Measurements from ENCODE around the gene C1GALT1. TPM values are rescaled to one million over a fixed set of nuclear protein-coding genes. Genes with fewer than 3 reads are reported as not detected.
A peak's percentile ranks its signal among the peaks of the same experiment; 100 is the strongest.
"Not testable (repeated sequence)": the region's sequence is repeated elsewhere in the genome, so short reads cannot be mapped to it uniquely, and the experiment has no call there.

The C1GALT1 gene
- total and polyA plus RNA-seq, 9 donors: 3.2 to 25.8 (median 12.6) TPM

DNA sequence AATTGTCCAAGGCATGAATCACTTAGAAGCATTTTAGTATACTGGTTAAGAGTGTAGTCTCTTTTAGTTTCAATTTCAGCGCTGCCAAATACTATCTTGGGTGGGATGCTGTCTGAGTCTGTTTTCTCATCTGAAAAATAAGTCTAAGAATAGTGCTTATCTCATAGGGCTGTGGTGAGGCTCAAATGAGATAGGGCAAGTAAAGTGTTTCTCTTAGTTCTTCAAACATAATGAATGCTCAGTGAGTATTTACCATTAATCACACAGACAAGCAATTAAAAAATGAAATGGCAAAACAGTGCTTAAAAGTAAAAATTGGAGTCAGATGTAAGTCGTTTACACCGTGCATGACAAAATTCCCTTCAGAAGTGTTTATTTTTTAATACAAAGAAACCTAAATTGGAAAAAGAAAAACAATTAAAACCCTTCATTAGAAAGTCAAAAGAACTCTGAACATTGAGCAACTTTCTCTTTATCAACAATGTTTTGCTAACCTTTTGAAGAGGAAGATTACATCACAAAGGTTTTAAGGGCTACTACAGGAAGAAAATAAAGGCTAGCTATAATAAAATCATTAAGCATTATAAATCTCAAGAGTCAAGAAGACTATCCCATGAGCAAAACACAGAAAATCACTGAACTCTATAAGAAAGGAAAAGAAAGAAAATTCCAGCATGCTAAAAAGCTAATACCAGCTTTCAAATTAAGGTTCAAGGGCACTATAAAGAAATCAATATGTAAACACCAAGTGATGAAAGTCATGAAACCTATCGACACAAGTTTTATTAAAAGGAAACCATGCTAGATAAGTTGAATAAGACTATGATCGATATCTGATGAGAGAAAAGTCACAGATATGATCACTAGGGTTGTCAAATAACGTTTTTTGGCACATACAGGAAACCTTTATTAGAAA, 45.6 kb upstream of the C1GALT1 start:
- Histone ChIP-seq H3K4me1 (ENCODE audit: insufficient read depth) (peaks cover 2% of the 10 kb centered on the region), H3K27ac (no peak overlapping the region), H3K4me3 (peak overlapping the region; percentile 16), H3K9me3 (no peaks in the 10 kb centered on the region), H3K27me3 (no peaks in the 10 kb centered on the region), H3K36me3 (no peaks in the 10 kb centered on the region)
- intact Hi-C loops (cut with DNase I): no loop called here
- no peak for DNase-seq
- WGBS, 3 donors: 27 to 33% (median 27%) methylated on average over 6 of the region's 6 CpGs
- TF ChIP-seq, protein P1, sequence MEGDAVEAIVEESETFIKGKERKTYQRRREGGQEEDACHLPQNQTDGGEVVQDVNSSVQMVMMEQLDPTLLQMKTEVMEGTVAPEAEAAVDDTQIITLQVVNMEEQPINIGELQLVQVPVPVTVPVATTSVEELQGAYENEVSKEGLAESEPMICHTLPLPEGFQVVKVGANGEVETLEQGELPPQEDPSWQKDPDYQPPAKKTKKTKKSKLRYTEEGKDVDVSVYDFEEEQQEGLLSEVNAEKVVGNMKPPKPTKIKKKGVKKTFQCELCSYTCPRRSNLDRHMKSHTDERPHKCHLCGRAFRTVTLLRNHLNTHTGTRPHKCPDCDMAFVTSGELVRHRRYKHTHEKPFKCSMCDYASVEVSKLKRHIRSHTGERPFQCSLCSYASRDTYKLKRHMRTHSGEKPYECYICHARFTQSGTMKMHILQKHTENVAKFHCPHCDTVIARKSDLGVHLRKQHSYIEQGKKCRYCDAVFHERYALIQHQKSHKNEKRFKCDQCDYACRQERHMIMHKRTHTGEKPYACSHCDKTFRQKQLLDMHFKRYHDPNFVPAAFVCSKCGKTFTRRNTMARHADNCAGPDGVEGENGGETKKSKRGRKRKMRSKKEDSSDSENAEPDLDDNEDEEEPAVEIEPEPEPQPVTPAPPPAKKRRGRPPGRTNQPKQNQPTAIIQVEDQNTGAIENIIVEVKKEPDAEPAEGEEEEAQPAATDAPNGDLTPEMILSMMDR (IDR thresholded peaks at IDR 0.05): no peak
- TF ChIP-seq EP300 (IDR thresholded peaks at IDR 0.05) (no peak), POLR2A (IDR thresholded peaks at IDR 0.05) (no peak)

DNA sequence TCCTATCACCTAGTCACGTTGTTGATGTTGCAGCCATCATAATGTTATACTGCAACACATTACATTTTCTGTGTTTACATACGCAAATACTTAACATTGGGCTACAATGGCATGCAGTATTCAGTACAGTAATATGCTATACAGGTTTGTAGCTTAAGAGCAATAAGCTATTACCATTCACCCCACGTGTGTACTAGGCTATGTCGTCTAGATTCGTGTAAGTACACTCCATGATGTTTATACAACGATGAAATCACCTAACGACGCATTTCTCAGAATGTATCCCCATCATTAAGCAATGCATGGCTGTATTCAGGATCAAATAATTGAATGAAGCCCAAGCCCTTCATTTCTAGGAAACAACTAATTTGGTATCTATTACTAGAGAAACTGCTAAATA, 43.4 kb upstream of the C1GALT1 start:
- Histone ChIP-seq H3K9me3 (no peaks in the 10 kb centered on the region), H3K27me3 (no peaks in the 10 kb centered on the region), H3K27ac (no peak overlapping the region), H3K4me1 (ENCODE audit: insufficient read depth) (peaks cover 2% of the 10 kb centered on the region), H3K4me3 (no peak overlapping the region), H3K36me3 (no peaks in the 10 kb centered on the region)
- no peak for TF ChIP-seq EP300 (IDR thresholded peaks at IDR 0.05)
- 88 to 93% (median 89%) methylated on average over 8 of the region's 8 CpGs for WGBS, 3 donors
- intact Hi-C loops (cut with DNase I): no loop called here
- no peak for DNase-seq

DNA sequence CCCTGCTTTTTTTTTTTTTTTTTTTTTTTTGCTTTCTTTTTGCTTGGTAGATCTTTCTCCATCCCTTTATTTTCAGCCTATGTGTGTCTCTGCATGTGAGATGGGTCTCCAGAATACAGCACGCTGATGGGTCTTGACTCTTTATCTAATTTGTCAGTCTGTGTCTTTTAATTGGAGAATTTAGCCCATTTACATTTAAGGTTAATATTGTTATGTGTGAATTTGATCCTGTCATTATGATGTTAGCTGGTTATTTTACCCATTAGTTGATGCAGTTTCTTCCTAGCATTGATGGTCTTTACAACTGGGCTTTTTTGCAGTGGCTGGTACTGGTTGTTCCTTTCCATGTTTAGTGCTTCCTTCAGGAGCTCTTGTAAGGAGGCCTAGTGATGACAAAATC, 38.9 kb upstream of the C1GALT1 start:
- H3K27me3 ChIP-seq, DNase-seq: not testable (repeated sequence)
- WGBS, 3 donors: 86 to 88% (median 87%) methylated on average over 1 of the region's 1 CpG

DNA sequence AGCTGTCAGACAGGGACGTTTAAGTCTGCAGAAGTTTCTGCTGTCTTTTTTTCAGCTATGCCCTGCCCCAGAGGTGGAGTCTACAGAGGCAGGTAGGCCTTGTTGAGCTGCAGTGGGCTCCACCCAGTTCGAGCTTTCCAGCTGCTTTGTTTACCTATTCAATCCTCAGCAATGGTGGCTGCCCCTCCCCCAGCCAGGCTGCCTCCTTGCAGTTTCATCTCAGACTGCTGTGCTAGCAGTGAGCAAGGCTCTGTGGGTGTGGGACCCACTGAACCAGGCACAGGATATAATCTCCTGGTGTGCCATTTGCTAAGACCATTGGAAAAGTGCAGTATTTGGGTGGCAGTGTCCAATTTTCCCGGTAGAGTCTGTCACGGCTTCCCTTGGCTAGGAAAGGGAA, 37.2 kb upstream of the C1GALT1 start:
- intact Hi-C loops (cut with DNase I); DNase-seq; H3K27ac ChIP-seq; H3K4me1 ChIP-seq (ENCODE audit: insufficient read depth); H3K4me3 ChIP-seq; H3K27me3 ChIP-seq; H3K36me3 ChIP-seq; H3K9me3 ChIP-seq: not testable (repeated sequence)
- WGBS, 3 donors: 80 to 85% (median 82%) methylated on average over 4 of the region's 4 CpGs

More for the DNA sequence above, 38.9 kb upstream of the C1GALT1 start:
- H3K9me3 ChIP-seq; H3K4me3 ChIP-seq; H3K36me3 ChIP-seq; intact Hi-C loops (cut with DNase I); H3K27ac ChIP-seq; H3K4me1 ChIP-seq (ENCODE audit: insufficient read depth): not testable (repeated sequence)

DNA sequence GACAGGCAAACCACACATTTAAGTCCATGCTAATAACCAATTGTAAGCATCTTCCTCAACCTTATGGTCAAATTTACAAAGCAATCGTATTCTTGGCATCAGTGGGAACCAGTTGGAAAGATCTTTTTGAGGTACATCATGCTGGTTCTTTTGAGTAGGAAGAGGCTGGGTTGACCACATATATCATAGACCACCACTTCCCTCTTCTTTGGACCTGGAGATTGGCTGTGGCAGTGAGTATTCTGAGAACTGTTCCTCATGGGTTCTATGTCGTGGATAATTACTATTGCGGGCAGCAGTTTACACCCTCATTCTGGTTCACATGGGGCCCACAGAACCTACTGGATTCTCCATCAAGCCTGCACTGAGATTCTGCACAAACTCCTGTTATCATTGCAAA, 35.5 kb upstream of the C1GALT1 start:
- intact Hi-C loops (cut with DNase I): no loop called here
- 60 to 83% (median 60%) methylated on average over 3 of the region's 3 CpGs for WGBS, 3 donors
- Histone ChIP-seq H3K4me1 (ENCODE audit: insufficient read depth) (no peaks in the 10 kb centered on the region), H3K27me3 (no peaks in the 10 kb centered on the region), H3K9me3 (no peaks in the 10 kb centered on the region), H3K27ac (no peak overlapping the region), H3K4me3 (no peak overlapping the region), H3K36me3 (no peaks in the 10 kb centered on the region)
- no peak for TF ChIP-seq EP300 (IDR thresholded peaks at IDR 0.05)
- TF ChIP-seq, protein P1 (IDR thresholded peaks at IDR 0.05): no peak
- TF ChIP-seq POLR2A (IDR thresholded peaks at IDR 0.05): no peak
- no peak for DNase-seq

DNA sequence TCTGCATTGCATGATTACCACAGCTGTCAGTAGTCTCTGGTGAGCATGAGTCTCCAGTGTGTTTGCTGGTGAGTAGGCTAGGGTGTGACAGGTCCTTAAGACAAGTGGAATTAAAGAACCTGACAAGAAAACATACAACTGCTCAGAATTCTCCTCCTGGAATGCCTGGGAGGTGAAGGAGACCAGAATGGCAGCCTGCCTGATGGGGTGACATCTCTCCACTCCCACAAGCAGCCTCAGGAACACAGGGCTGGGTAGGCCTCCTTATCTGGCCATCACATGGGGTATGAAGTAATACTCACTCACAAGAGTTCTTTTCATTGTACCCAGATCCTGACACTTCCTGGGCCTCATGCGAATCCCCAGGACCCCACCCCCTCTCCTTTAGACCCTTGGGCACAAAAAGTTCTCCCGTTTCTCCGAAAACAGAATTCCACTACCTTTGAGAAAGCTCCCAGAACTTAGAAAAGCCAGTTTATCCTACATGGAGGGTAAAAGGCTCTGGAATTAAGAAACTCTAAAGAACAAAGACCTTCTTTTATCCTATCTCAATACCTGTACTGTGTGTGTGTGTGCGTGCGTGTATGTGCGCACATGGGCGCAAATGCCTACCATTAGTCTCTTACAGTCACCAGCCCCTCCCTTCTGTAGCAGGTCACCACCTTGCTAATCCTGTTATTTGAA, 33.4 kb upstream of the C1GALT1 start:
- H3K27ac ChIP-seq: no peak overlapping the region
- H3K36me3 ChIP-seq: no peaks in the 10 kb centered on the region
- H3K9me3 ChIP-seq: no peaks in the 10 kb centered on the region
- WGBS, 3 donors: 83 to 96% (median 95%) methylated on average over 7 of the region's 7 CpGs
- intact Hi-C loops (cut with DNase I): no loop called here
- no peak for TF ChIP-seq EP300 (IDR thresholded peaks at IDR 0.05)
- TF ChIP-seq, protein P1 (IDR thresholded peaks at IDR 0.05): no peak
- TF ChIP-seq POLR2A (IDR thresholded peaks at IDR 0.05): no peak
- H3K27me3 ChIP-seq: no peaks in the 10 kb centered on the region
- no peak overlapping the region for H3K4me3 ChIP-seq
- DNase-seq: no peak
- H3K4me1 ChIP-seq (ENCODE audit: insufficient read depth): no peaks in the 10 kb centered on the region
